Neuronal stem cell (in vitro differentiated cells): Measurements from ENCODE around the gene REG3G.

ENCODE experiments used
- DNase-seq: peaks from one replicate; pipeline ENCODE4 v3.0.0-alpha.2; 2013; ENCODE audit warnings: low spot score
- H2AFZ ChIP-seq: one replicate; pipeline ENCODE4 v1.6.1; 2013; ENCODE audit warnings: mild to moderate bottlenecking, low read length, inconsistent platforms
- H2AK5ac ChIP-seq: 2 replicates; pipeline ENCODE4 v1.6.1; 2013; ENCODE audit warnings: low read depth, mild to moderate bottlenecking, inconsistent platforms, low read length, moderate library complexity, mixed read lengths
- H2BK120ac ChIP-seq: 2 replicates; pipeline ENCODE4 v1.6.1; 2013; ENCODE audit warnings: low read depth, mild to moderate bottlenecking, inconsistent platforms, low read length, moderate library complexity, mixed read lengths
- H2BK12ac ChIP-seq: one replicate; pipeline ENCODE4 v1.6.1; 2013; ENCODE audit warnings: low read length, inconsistent platforms
- H2BK15ac ChIP-seq: 2 replicates; pipeline ENCODE4 v1.6.1; 2013; ENCODE audit warnings: mild to moderate bottlenecking, low read length, inconsistent platforms, mixed read lengths
- H2BK5ac ChIP-seq: one replicate; pipeline ENCODE4 v1.6.1; 2013; ENCODE audit warnings: inconsistent platforms, mild to moderate bottlenecking, low read length, moderate library complexity
- H3K14ac ChIP-seq: one replicate; pipeline ENCODE4 v1.6.1; 2013; ENCODE audit warnings: low read length, inconsistent platforms
- H3K18ac ChIP-seq: 2 replicates; pipeline ENCODE4 v1.6.1; 2013; ENCODE audit warnings: low read length, inconsistent platforms
- H3K23ac ChIP-seq: 2 replicates; pipeline ENCODE4 v1.6.1; 2013; ENCODE audit warnings: low read depth, mild to moderate bottlenecking, mixed read lengths, low read length, inconsistent platforms; ENCODE audit not compliant: poor library complexity
- H3K27ac ChIP-seq: replicated peaks from 3 replicates; pipeline ENCODE4 v1.5.1; 2013; ENCODE audit warnings: low read length, inconsistent platforms
- H3K27me3 ChIP-seq, 3 experiments: 2 replicates each; pipeline ENCODE4 v1.6.1; 2013; ENCODE audit warnings: low read length in 3 of 3, mild to moderate bottlenecking in 2 of 3, inconsistent platforms in 1 of 3, low read depth in 1 of 3, mixed read lengths in 1 of 3, moderate library complexity in 1 of 3; ENCODE audit not compliant: control insufficient read depth in 3 of 3, insufficient read depth in 3 of 3
- H3K36me3 ChIP-seq, 2 donors: replicated peaks in 1 of 2; 2 replicates each; pipeline ENCODE4 v1.6.1; 2013; ENCODE audit warnings: low read length in 2 of 2; ENCODE audit not compliant: control insufficient read depth in 2 of 2, insufficient read depth in 2 of 2
- H3K4ac ChIP-seq: 2 replicates; pipeline ENCODE4 v1.6.1; 2013; ENCODE audit warnings: inconsistent platforms, mild to moderate bottlenecking, low read length, moderate library complexity
- H3K4me1 ChIP-seq, 2 donors: 1 replicate in 1 of 2; 2 replicates in 1 of 2; pipeline ENCODE4 v1.6.1; 2013; ENCODE audit warnings: low read length in 2 of 2, low read depth in 1 of 2; ENCODE audit not compliant: control insufficient read depth in 2 of 2, insufficient read depth in 1 of 2
- H3K4me2 ChIP-seq: one replicate; pipeline ENCODE4 v1.6.1; 2013; ENCODE audit warnings: mild to moderate bottlenecking, low read length, inconsistent platforms; ENCODE audit not compliant: insufficient read depth, poor library complexity, severe bottlenecking
- H3K4me3 ChIP-seq, 2 donors: 2 replicates each; pipeline ENCODE4 v1.5.1; 2013; ENCODE audit warnings: low read length in 2 of 2, mild to moderate bottlenecking in 2 of 2, inconsistent platforms in 1 of 2, moderate library complexity in 1 of 2
- H3K79me1 ChIP-seq: one replicate; pipeline ENCODE4 v1.6.1; 2013; ENCODE audit warnings: low read depth, mild to moderate bottlenecking, inconsistent platforms, low read length, moderate library complexity
- H3K9ac ChIP-seq: one replicate; pipeline ENCODE4 v1.6.1; 2013; ENCODE audit warnings: mild to moderate bottlenecking, low read depth, low read length, inconsistent platforms; ENCODE audit not compliant: poor library complexity
- H3K9me3 ChIP-seq, 2 donors: replicated peaks in 1 of 2; 2 replicates each; pipeline versions ENCODE3 to v1.6.1; 2013; ENCODE audit warnings: low read length in 2 of 2, mild to moderate bottlenecking in 2 of 2, inconsistent platforms in 1 of 2, low read depth in 1 of 2, mixed read lengths in 1 of 2, moderate library complexity in 1 of 2; ENCODE audit not compliant: control insufficient read depth in 2 of 2, insufficient read depth in 1 of 2
- H4K8ac ChIP-seq: one replicate; pipeline ENCODE4 v1.6.1; 2013; ENCODE audit warnings: low read depth, mild to moderate bottlenecking, inconsistent platforms, low read length, moderate library complexity
- H4K91ac ChIP-seq: one replicate; pipeline ENCODE4 v1.6.1; 2013; ENCODE audit warnings: low read length, low read depth, mild to moderate bottlenecking, inconsistent platforms; ENCODE audit not compliant: poor library complexity
- WGBS, 2 donors: extraction: QIAGEN DNeasy Blood & Tissue Kit; methylation state at CpG; one replicate each; pipeline ENCODE4 v1.1.7; 2013; ENCODE audit warnings: missing lambda C conversion rate in 2 of 2, mixed read lengths in 1 of 2; ENCODE audit not compliant: insufficient read length in 2 of 2, insufficient replicate concordance in 1 of 2; ENCODE audit errors: extremely low coverage in 2 of 2; 5-methylcytosine and 5-hydroxymethylcytosine counted together

REG3G gene

DNA sequence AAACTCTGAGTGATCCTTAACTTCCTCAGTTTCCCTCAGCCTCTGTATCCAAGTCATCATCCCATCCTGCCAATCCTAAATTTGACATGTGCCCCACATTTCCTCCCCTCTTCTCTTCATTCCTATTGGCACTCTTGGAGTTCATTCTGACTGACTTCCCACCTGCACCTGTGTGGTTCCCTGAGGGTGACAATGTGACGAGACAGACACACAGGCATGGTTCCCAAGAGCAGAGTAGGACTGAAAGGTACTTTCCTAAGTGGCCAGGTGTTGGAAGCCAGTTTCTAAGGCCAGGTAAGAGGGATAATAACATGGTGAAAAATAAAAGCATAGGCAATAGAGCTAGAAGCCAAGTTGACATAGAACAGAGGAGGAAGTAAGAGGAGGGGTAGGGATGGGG, 24.2 kb upstream of the REG3G start:
- no peak overlapping the region for H2BK5ac ChIP-seq
- no peak overlapping the region for H3K18ac ChIP-seq
- no peak overlapping the region for H2BK120ac ChIP-seq
- no peaks in the 10 kb centered on the region for H3K4me1 ChIP-seq
- no peak for DNase-seq
- no peak overlapping the region for H3K9ac ChIP-seq
- no peak overlapping the region for H3K23ac ChIP-seq
- H3K79me1 ChIP-seq = no peaks in the 10 kb centered on the region
- H3K36me3 ChIP-seq = no peaks in the 10 kb centered on the region
- no peak overlapping the region for H3K4me3 ChIP-seq
- no peaks in the 10 kb centered on the region for H3K27me3 ChIP-seq
- H3K27ac ChIP-seq = no peak overlapping the region
- no peak overlapping the region for H2AFZ ChIP-seq
- no CpG with 5 or more reads among the region's 1 CpG for WGBS, 2 donors
- H2BK15ac ChIP-seq = no peak overlapping the region
- H3K4me2 ChIP-seq = no peak overlapping the region
- no peak overlapping the region for H4K8ac ChIP-seq
- H2AK5ac ChIP-seq = no peak overlapping the region
- no peak overlapping the region for H3K4ac ChIP-seq
- no peak overlapping the region for H4K91ac ChIP-seq
- H3K14ac ChIP-seq = no peak overlapping the region
- H2BK12ac ChIP-seq = no peak overlapping the region
- H3K9me3 ChIP-seq = no peaks in the 10 kb centered on the region

DNA sequence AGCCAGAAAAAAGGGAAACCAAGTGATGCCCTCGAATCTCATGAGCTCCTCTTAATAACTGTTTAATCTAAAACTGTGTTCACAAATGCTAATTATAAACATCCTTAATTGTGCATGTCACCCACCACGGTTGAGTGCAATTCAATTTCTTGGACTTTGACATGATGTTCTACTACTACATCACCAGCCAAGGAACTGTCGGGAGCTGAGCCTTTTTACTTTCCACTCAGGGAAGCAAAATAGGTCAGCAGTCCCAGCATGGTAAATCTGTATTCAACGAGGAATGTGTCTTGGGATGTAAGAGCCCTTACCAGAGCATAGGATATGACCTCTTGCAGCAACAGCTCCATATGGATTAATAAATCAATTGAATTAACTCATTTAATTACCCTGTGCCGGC, 20.8 kb upstream of the REG3G start:
- no peak for DNase-seq
- H3K9ac ChIP-seq = no peak overlapping the region
- H2AK5ac ChIP-seq = no peak overlapping the region
- H3K79me1 ChIP-seq = no peaks in the 10 kb centered on the region
- H3K14ac ChIP-seq = no peak overlapping the region
- no peak overlapping the region for H3K18ac ChIP-seq
- no peak overlapping the region for H2BK120ac ChIP-seq
- H3K4me2 ChIP-seq = no peak overlapping the region
- no peak overlapping the region for H4K91ac ChIP-seq
- H3K9me3 ChIP-seq = no peaks in the 10 kb centered on the region
- no peak overlapping the region for H2BK5ac ChIP-seq
- H3K4me3 ChIP-seq = no peak overlapping the region
- no peak overlapping the region for H3K4ac ChIP-seq
- no peaks in the 10 kb centered on the region for H3K4me1 ChIP-seq
- H3K23ac ChIP-seq = no peak overlapping the region
- no peaks in the 10 kb centered on the region for H3K36me3 ChIP-seq
- no peak overlapping the region for H3K27ac ChIP-seq
- no CpG with 5 or more reads among the region's 5 CpGs for WGBS, 2 donors
- no peak overlapping the region for H2BK12ac ChIP-seq
- H4K8ac ChIP-seq = no peak overlapping the region
- no peaks in the 10 kb centered on the region for H3K27me3 ChIP-seq
- H2BK15ac ChIP-seq = no peak overlapping the region
- no peak overlapping the region for H2AFZ ChIP-seq

GRCh38 chr2:79005216-79005615, 20.3 kb upstream of the REG3G start:
- H2BK12ac ChIP-seq = no peak overlapping the region
- no peak overlapping the region for H3K23ac ChIP-seq
- H3K9me3 ChIP-seq = no peaks in the 10 kb centered on the region
- no peak overlapping the region for H3K27ac ChIP-seq
- no peaks in the 10 kb centered on the region for H3K79me1 ChIP-seq
- no peak overlapping the region for H4K91ac ChIP-seq
- no peak for DNase-seq
- no peaks in the 10 kb centered on the region for H3K36me3 ChIP-seq
- no peak overlapping the region for H3K18ac ChIP-seq
- no peak overlapping the region for H2AK5ac ChIP-seq
- H2BK15ac ChIP-seq = no peak overlapping the region
- H3K4me1 ChIP-seq = no peaks in the 10 kb centered on the region
- H3K14ac ChIP-seq = no peak overlapping the region
- H3K4me3 ChIP-seq = no peak overlapping the region
- no peak overlapping the region for H2BK5ac ChIP-seq
- H3K9ac ChIP-seq = no peak overlapping the region
- H2AFZ ChIP-seq = no peak overlapping the region
- WGBS, 2 donors = no CpG with 5 or more reads among the region's 3 CpGs
- no peak overlapping the region for H3K4me2 ChIP-seq
- H3K27me3 ChIP-seq = no peaks in the 10 kb centered on the region
- no peak overlapping the region for H2BK120ac ChIP-seq
- H4K8ac ChIP-seq = no peak overlapping the region
- H3K4ac ChIP-seq = no peak overlapping the region

DNA sequence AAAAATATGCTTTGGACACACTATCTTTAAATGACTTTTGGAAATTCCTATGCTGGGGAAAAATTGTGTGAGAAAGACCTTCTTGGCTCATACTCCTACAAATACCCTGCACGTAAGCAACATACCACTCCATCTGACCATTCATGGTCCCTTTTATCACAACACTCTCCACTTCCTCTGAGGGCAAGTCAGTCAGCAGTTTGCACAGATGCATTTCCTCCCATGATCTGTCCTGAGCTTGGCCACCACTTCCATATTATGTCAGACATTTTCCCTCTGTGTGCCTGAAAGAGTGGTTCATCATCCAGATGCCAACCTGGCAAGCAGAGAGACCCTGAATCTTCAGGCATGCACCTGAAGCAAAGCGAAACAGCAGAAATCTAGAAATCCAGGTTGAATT, 16.1 kb upstream of the REG3G start:
- Histone ChIP-seq H2BK5ac (no peak overlapping the region), H3K4me2 (no peak overlapping the region), H3K36me3 (no peaks in the 10 kb centered on the region), H3K14ac (no peak overlapping the region), H4K91ac (no peak overlapping the region), H3K4ac (no peak overlapping the region), H3K23ac (no peak overlapping the region), H3K9ac (no peak overlapping the region), H3K4me3 (no peak overlapping the region), H3K27ac (no peak overlapping the region), H3K27me3 (no peaks in the 10 kb centered on the region), H2BK120ac (no peak overlapping the region), H2AK5ac (no peak overlapping the region), H3K79me1 (no peaks in the 10 kb centered on the region), H4K8ac (no peak overlapping the region), H3K4me1 (no peaks in the 10 kb centered on the region), H3K9me3 (no peaks in the 10 kb centered on the region), H2BK12ac (no peak overlapping the region), H3K18ac (no peak overlapping the region), H2AFZ (no peak overlapping the region), H2BK15ac (no peak overlapping the region)
- whole genome bisulfite sequencing, 2 donors = no CpG with 5 or more reads among the region's 2 CpGs
- no peak for DNase-seq
